GM18505 (cell line): ENCODE data around the gene NAV2.
"Not testable (repeated sequence)": the region's sequence is repeated elsewhere in the genome, so short reads cannot be mapped to it uniquely, and the experiment has no call there.

Source experiments
- ATAC-seq: cut with Tn5 transposase; IDR thresholded peaks from one replicate; pipeline ENCODE4 v1.9.1; 2021; ENCODE audit not compliant: unreplicated experiment
- POLR2A ChIP-seq: IDR thresholded peaks from 4 replicates; pipeline ENCODE4 v1.6.1; 2011; ENCODE audit warnings: borderline replicate concordance; ENCODE audit not compliant: insufficient read depth, insufficient read length; ENCODE audit errors: extremely low read depth

The NAV2 gene

GRCh38 chr11:19924311-19924710, 211.7 kb downstream of the NAV2 start:
- TF ChIP-seq POLR2A: no peak
- ATAC-seq: no peak

- no peak for ATAC-seq
Measured at GRCh38 chr11:19924716-19925115, 212.1 kb downstream of the NAV2 start.

GRCh38 chr11:19927403-19927802, 214.8 kb downstream of the NAV2 start:
- not testable (repeated sequence) for ATAC-seq

More at GRCh38 chr11:19924716-19925115, 212.1 kb downstream of the NAV2 start:
- TF ChIP-seq POLR2A: no peak

- TF ChIP-seq POLR2A: no peak
- ATAC-seq: no peak
Measured at GRCh38 chr11:19929147-19929546, 216.5 kb downstream of the NAV2 start.

GRCh38 chr11:19929655-19930054, 217.0 kb downstream of the NAV2 start:
- TF ChIP-seq POLR2A: no peak
- no peak for ATAC-seq

GRCh38 chr11:19931141-19931770, 218.6 kb downstream of the NAV2 start:
- no peak for TF ChIP-seq POLR2A
- no peak for ATAC-seq

GRCh38 chr11:19931771-19932369, 219.2 kb downstream of the NAV2 start:
- ATAC-seq: no peak
- TF ChIP-seq POLR2A: no peak

- TF ChIP-seq POLR2A: no peak
- ATAC-seq: no peak
Measured at GRCh38 chr11:19933132-19933735, 220.6 kb downstream of the NAV2 start.

GRCh38 chr11:19933801-19934488, 221.3 kb downstream of the NAV2 start:
- ATAC-seq: no peak
- no peak for TF ChIP-seq POLR2A

- TF ChIP-seq POLR2A: no peak
- no peak for ATAC-seq
Measured at GRCh38 chr11:19934828-19935259, 222.2 kb downstream of the NAV2 start.

GRCh38 chr11:19935507-19935906, 222.9 kb downstream of the NAV2 start:
- ATAC-seq: no peak
- TF ChIP-seq POLR2A: no peak

- no peak for TF ChIP-seq POLR2A
- no peak for ATAC-seq
Measured at GRCh38 chr11:19936461-19936860, 223.8 kb downstream of the NAV2 start.

- TF ChIP-seq POLR2A: no peak
- peak; percentile 79 for ATAC-seq
Measured at GRCh38 chr11:19938169-19938856, 225.7 kb downstream of the NAV2 start.

GRCh38 chr11:19938866-19939265, 226.2 kb downstream of the NAV2 start:
- no peak for ATAC-seq

GRCh38 chr11:19939415-19939929, 226.8 kb downstream of the NAV2 start:
- no peak for TF ChIP-seq POLR2A
- no peak for ATAC-seq

More at GRCh38 chr11:19938866-19939265, 226.2 kb downstream of the NAV2 start:
- no peak for TF ChIP-seq POLR2A
